HUES6 (cell line): ENCODE results near the gene ABI3.

Experiments used
- H3K27ac ChIP-seq: 2 replicates; pipeline ENCODE4 v1.7.0; 2013; ENCODE audit warnings: low read depth, mild to moderate bottlenecking, low read length, inconsistent platforms
- H3K27me3 ChIP-seq: 2 replicates; pipeline ENCODE4 v1.6.1; 2013; ENCODE audit warnings: low read length; ENCODE audit not compliant: control insufficient read depth, insufficient read depth
- H3K36me3 ChIP-seq: 2 replicates; pipeline ENCODE4 v1.6.1; 2013; ENCODE audit warnings: low read length; ENCODE audit not compliant: control insufficient read depth, insufficient read depth
- H3K4me1 ChIP-seq: 2 replicates; pipeline ENCODE4 v1.6.1; 2013; ENCODE audit warnings: low read length; ENCODE audit not compliant: control insufficient read depth, insufficient read depth
- H3K4me3 ChIP-seq: 2 replicates; pipeline ENCODE4 v1.5.1; 2013; ENCODE audit warnings: low read depth, low read length
- H3K9ac ChIP-seq: one replicate; pipeline ENCODE4 v1.6.1; 2013; ENCODE audit warnings: mild to moderate bottlenecking, low read length
- H3K9me3 ChIP-seq: 2 replicates; pipeline ENCODE4 v1.6.1; 2013; ENCODE audit warnings: low read depth, low read length; ENCODE audit not compliant: control insufficient read depth, insufficient read depth

The ABI3 gene

DNA sequence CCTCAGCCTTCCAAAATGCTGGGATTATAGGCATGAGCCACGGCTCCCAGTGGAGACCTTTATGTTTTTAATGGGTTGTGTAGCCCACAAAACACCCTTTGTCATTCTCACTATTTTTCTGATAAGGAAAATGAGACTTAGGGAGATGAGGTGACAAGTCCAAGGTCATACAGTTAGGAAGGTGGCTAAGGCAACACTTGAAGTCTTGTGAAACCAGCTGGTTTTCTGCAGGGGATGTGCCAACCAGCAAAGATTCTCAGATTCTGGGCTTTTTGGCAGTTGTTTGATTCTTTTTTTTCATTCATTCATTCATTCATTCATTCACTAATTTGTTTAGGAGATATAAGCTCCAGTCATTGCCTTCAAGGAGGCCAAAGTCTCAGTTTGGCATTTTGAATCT is 30.1 kb downstream of the ABI3 start:
- Histone ChIP-seq H3K27ac (no peak overlapping the region), H3K4me1 (peaks cover 12% of the 10 kb centered on the region), H3K27me3 (no peaks in the 10 kb centered on the region), H3K4me3 (no peak overlapping the region), H3K9me3 (no peaks in the 10 kb centered on the region), H3K36me3 (no peaks in the 10 kb centered on the region), H3K9ac (no peak overlapping the region)

DNA sequence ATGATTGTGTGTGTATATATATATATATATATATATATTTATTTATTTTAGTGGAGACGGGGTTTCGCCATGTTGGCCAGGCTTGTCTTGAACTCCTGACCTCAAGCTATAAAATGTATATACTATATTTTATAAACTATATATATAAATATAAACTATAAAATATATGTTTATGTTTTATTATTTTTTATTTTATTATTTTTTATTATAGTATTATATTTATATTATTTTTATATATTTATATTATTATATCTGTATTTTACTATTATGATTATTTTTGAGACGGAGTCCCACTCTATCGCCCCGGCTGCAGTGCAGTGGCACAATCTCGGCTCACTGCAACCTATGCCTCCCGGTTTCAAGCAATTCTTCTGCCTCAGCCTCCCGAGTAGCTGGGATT is 30.5 kb downstream of the ABI3 start:
- Histone ChIP-seq H3K9me3 (no peaks in the 10 kb centered on the region), H3K27me3 (no peaks in the 10 kb centered on the region), H3K4me1 (peaks cover 8% of the 10 kb centered on the region), H3K9ac (no peak overlapping the region), H3K27ac (no peak overlapping the region), H3K36me3 (no peaks in the 10 kb centered on the region), H3K4me3 (no peak overlapping the region)

DNA sequence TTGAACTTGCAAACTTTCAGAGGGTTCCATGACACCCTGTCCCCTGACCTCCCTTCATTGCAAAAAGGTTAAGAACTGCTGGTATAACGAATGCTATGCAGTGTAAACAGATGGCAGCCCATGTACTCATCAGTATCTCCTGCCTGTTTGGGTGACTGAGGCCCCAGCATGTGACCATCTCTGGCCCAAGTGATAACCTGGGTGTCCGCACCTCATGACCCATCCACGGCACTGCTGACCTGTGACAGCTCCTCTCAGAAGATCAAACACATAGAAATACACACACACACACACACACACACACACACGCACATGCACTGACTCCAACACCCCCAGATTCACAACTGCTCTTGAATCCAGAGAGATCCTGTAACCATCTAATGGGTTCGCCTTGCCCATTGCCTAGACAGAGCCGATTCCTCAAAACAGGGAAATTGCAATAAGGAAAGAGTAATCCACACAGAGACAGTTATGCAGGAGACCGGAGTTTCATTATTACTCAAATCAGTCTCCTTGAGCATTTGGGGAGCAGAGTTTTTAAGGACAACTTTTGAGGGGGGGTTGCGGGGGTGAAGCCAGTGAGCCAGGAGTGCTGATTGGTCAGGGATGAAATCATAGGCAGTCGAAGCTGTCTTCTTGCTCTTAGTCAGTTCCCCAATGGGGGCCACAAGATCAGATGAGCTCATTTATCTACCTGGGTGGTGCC is 31.3 kb downstream of the ABI3 start:
- no peaks in the 10 kb centered on the region for H3K36me3 ChIP-seq
- no peak overlapping the region for H3K4me3 ChIP-seq
- no peaks in the 10 kb centered on the region for H3K9me3 ChIP-seq
- no peak overlapping the region for H3K27ac ChIP-seq
- no peaks in the 10 kb centered on the region for H3K27me3 ChIP-seq
- H3K4me1 ChIP-seq = peaks cover 4% of the 10 kb centered on the region
- no peak overlapping the region for H3K9ac ChIP-seq

DNA sequence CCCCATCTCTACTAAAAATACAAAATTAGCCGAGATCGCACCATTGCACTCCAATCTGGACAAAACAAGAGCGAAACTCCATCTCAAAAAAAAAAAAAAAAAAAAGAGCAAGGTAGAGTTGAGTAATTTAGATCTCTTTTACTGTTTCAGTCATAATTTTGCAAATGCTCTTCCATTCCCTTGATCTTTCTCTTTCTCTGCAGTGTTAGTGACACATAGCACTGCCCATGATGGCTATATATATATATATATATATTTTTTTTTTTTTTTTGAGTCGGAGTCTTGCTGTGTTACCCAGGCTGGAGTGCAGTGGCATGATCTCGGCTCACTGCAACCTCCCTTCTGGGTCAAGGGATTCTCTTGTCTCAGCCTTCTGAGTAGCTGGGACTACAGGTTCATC is 32.3 kb downstream of the ABI3 start:
- H3K9me3 ChIP-seq = no peaks in the 10 kb centered on the region
- H3K27ac ChIP-seq = no peak overlapping the region
- H3K4me3 ChIP-seq = no peak overlapping the region
- no peak overlapping the region for H3K9ac ChIP-seq
- H3K4me1 ChIP-seq = no peaks in the 10 kb centered on the region
- no peaks in the 10 kb centered on the region for H3K36me3 ChIP-seq
- H3K27me3 ChIP-seq = no peaks in the 10 kb centered on the region

DNA sequence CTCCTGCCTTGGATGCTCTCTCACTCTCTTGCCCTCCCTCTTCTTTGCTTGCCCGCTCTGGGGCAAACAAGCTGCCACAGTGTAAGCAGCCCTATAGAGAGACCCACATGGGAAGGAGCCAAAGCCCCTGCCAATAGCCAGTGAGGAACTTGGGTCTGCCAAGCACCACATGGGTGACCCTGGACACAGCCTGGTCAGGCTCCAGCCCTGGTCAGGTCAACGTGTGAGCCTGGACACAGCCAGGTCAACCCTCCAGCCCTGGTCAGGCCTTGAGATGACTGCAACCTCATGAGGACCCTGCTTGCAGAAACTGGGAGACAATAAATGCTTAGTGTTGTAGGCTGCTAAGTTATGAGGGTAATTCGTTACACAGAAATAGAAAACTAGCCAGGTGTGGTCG is 34.3 kb downstream of the ABI3 start:
- Histone ChIP-seq H3K4me3 (no peak overlapping the region), H3K27me3 (no peaks in the 10 kb centered on the region), H3K4me1 (no peaks in the 10 kb centered on the region; the same call in 1 of the 2 replicates), H3K9me3 (no peaks in the 10 kb centered on the region), H3K9ac (no peak overlapping the region), H3K27ac (no peak overlapping the region), H3K36me3 (no peaks in the 10 kb centered on the region)

DNA sequence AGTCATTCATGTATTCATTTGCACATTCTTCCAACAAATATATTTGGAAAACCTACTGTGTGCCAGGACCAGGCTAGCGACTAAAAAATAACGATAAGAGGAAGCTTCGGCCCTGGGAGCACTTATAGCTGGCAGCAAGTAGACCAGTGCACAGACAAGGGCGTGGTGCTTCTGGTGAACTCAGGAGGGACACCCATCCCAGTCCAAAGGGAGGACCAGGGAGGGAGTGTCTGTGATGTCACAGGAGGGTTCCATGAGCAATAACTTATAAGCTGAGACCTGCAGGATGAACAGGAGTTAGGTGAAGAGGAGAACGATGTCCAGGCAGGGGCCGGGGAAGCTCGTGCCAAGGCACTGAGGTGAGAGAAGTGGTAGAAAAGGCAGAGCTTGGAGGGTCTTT is 37.4 kb downstream of the ABI3 start:
- H3K36me3 ChIP-seq = no peaks in the 10 kb centered on the region
- no peak overlapping the region for H3K4me3 ChIP-seq
- no peak overlapping the region for H3K9ac ChIP-seq
- no peak overlapping the region for H3K27ac ChIP-seq
- H3K27me3 ChIP-seq = no peaks in the 10 kb centered on the region
- no peaks in the 10 kb centered on the region for H3K9me3 ChIP-seq
- no peaks in the 10 kb centered on the region; the same call in 1 of the 2 replicates for H3K4me1 ChIP-seq

DNA sequence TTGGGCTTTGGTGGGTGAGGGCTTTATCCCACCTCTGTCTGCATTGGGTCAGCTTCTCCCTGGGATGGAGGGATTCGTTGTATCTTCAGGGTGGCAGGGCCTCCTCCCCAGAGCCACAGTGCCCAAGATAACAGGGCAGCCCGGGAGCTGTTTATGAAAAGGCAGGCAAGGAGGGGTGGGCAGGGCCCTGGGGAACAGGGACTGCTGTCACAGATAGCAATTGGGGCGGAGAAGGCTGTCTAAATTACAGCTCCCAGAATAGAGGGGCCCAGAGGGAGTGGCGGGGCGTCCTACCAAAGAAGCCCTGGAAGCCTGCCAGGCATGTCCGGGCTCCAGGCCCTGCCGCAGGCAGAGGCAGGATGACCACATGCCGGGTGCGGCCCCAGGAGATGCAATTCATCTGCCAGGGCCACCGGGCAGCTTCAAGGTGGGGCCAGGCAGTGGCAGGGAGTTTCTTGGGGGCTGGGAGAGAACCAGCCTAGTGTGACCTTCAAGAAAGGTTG is 38.8 kb downstream of the ABI3 start:
- Histone ChIP-seq H3K9ac (no peak overlapping the region), H3K36me3 (no peaks in the 10 kb centered on the region), H3K4me3 (no peak overlapping the region), H3K27ac (no peak overlapping the region), H3K4me1 (no peaks in the 10 kb centered on the region; the same call in 1 of the 2 replicates), H3K9me3 (no peaks in the 10 kb centered on the region), H3K27me3 (no peaks in the 10 kb centered on the region)

DNA sequence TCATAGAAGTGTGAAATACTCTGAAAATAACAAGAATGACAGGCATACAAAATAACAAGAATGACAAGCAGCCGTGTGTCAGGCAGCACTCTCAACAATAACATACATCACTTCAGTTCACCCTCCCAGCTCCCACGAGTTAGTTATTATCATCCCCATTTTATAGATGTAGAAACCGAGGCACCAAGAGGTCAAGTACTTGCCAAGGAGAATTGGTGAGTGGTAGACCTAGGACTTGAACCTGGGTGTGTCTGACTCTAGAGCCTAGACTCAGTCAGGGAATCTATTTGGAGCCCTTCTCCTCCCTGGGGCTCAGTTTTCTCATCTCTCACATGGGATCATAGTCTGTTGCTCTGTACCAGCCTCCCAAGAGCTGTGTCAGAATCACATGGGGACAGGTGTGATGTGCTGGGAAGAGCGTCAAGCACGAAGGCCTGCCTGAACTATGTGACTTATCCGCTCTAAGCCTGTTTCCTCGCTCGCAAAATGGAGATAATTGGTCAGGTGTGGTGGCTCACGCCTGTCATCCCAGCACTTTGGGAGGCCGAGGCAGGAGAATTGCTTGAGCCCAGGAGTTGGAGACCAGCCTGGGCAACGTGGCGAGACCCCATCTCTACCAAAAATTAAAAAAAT is 39.5 kb downstream of the ABI3 start:
- H3K36me3 ChIP-seq = no peaks in the 10 kb centered on the region
- H3K4me1 ChIP-seq = no peaks in the 10 kb centered on the region; the same call in 1 of the 2 replicates
- no peaks in the 10 kb centered on the region for H3K27me3 ChIP-seq
- no peak overlapping the region for H3K27ac ChIP-seq
- no peak overlapping the region for H3K4me3 ChIP-seq
- no peak overlapping the region for H3K9ac ChIP-seq
- no peaks in the 10 kb centered on the region for H3K9me3 ChIP-seq

DNA sequence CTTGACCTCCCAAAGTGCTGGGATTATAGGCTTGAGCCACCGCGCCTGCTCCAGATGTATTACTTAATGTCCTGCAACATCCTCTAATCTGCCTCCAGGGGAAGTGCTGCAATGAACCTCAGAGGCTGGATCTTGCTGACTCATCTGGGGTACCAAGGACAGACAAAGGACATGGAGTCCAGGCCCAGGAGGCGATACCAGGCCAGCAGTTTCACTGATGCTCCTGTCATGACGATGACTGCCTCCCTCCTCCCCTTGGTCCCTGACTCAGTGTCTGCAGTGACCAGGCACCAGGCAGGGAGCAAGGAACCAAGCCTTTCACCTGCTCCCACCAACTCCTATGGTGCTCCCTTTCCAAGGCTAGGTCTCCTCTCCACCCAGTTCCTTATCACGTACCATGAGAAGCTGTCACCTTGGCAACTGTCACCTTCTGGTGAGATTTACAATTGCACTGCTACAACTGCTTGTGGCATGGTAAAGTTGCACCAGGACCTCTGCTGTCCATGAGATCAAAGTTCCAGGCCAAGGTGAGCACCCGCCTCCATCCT is 41.7 kb downstream of the ABI3 start:
- no peak overlapping the region for H3K9ac ChIP-seq
- H3K4me3 ChIP-seq = no peak overlapping the region
- no peaks in the 10 kb centered on the region for H3K9me3 ChIP-seq
- H3K4me1 ChIP-seq = no peaks in the 10 kb centered on the region; the same call in 1 of the 2 replicates
- H3K36me3 ChIP-seq = no peaks in the 10 kb centered on the region
- H3K27me3 ChIP-seq = no peaks in the 10 kb centered on the region
- H3K27ac ChIP-seq = no peak overlapping the region

DNA sequence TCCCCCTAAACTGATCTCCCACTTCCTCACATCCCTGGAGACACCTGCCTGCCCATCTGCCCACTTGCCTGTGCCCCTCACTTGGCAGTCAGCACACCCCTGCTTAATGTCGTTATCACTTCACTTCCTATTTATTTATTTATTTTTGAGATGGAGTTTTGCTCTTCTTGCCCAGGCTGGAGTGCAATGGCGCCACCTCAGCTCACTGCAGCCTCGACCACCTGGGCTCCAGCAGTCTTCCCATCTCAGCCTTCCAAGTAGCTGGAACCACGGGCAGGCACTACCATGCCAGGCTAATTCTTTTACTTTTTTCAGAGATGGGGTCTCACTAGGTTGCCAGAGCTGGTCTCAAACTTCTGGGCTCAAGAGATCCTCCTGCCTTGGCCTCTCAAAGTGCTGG is 43.6 kb downstream of the ABI3 start:
- Histone ChIP-seq H3K9me3 (no peaks in the 10 kb centered on the region), H3K27me3 (no peaks in the 10 kb centered on the region; the same call in 1 of the 2 replicates), H3K4me1 (no peaks in the 10 kb centered on the region; the same call in 1 of the 2 replicates), H3K4me3 (no peak overlapping the region), H3K36me3 (no peaks in the 10 kb centered on the region), H3K9ac (no peak overlapping the region), H3K27ac (no peak overlapping the region)

DNA sequence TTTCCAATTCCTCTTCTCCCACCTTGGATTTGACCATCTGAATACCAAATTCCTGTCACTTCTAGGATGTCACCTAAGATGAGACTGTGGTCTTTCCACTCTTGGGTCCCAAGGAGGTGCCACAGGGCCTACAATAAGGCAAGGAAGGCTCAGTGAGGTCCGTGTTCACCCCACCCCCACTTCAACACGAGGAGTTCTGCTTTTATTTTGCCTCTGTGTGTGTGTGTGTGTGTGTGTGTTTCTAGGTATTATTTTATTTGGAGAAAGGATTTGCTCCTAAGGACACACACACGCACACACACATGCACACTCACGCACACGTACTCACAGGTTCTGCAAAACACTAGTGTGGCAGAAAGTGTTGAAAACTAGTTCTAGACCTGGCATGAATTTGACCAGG is 44.6 kb downstream of the ABI3 start:
- Histone ChIP-seq H3K27me3 (peaks cover 9% of the 10 kb centered on the region), H3K9ac (no peak overlapping the region), H3K36me3 (no peaks in the 10 kb centered on the region), H3K4me3 (no peak overlapping the region), H3K4me1 (no peaks in the 10 kb centered on the region; the same call in 1 of the 2 replicates), H3K9me3 (no peaks in the 10 kb centered on the region), H3K27ac (no peak overlapping the region)
